Left ventricle myocardium inferior (tissue), 1 donor: Measurements from ENCODE around the gene GPRIN1. TPM values are rescaled to one million over a fixed set of nuclear protein-coding genes. Genes with fewer than 3 reads are reported as not detected.
A peak's percentile ranks its signal among the peaks of the same experiment; 100 is the strongest.

ENCODE experiments used
- DNase-seq: peaks from one replicate; pipeline ENCODE4 v3.0.0-alpha.2; 2020
- H3K27ac ChIP-seq: fragments of 200-600 bp; replicated peaks from 2 replicates; pipeline ENCODE4 v1.8.0; 2021
- H3K27me3 ChIP-seq: fragments of 200-600 bp; 2 replicates; pipeline ENCODE4 v1.8.0; 2021; ENCODE audit warnings: low read depth
- H3K36me3 ChIP-seq: fragments of 200-600 bp; 2 replicates; pipeline ENCODE4 v1.8.0; 2021
- H3K4me1 ChIP-seq: fragments of 200-600 bp; 2 replicates; pipeline ENCODE4 v1.8.0; 2021
- H3K4me3 ChIP-seq: fragments of 200-600 bp; 2 replicates; pipeline ENCODE4 v1.8.0; 2021; ENCODE audit warnings: mild to moderate bottlenecking, moderate library complexity
- H3K9me3 ChIP-seq: fragments of 200-600 bp; replicated peaks from 2 replicates; pipeline ENCODE4 v1.8.0; 2021
- CTCF ChIP-seq: fragments of 200-600 bp; IDR thresholded peaks from 2 replicates; pipeline ENCODE4 v1.8.0; 2021; ENCODE audit warnings: antibody characterized with exemption, mild to moderate bottlenecking, borderline replicate concordance
- intact Hi-C: fragments of 100-400 bp; cut with micrococcal nuclease; formaldehyde crosslinking; loops from one replicate; pipeline ENCODE4 v1.11.0; 2022
- total RNA-seq: library from RNA; stranded (reverse); fragmentation: NEBNext Ultra II Directional; extraction: Animal tissue kit (Norgen Biotek cat#: 25700); gene quantifications from one replicate; pipeline ENCODE4 v1.2.1, GENCODE V29; 2021
- donor health status: DM: no; HTN: yes; CAD: no; lungs with severe emphysema.

GPRIN1 gene
- total RNA-seq, 1 donor from 2014 or later, result 0.58 TPM

GRCh38 chr5:176632745-176633144 lies 22.8 kb upstream of the GPRIN1 start:
- no peaks in the 10 kb centered on the region for H3K36me3 ChIP-seq
- H3K27me3 ChIP-seq, result peaks cover 81% of the 10 kb centered on the region

GRCh38 chr5:176631383-176632200 lies 21.6 kb upstream of the GPRIN1 start:
- intact Hi-C loops, result no loop called here
- no peak for TF ChIP-seq CTCF
- no peaks in the 10 kb centered on the region for H3K9me3 ChIP-seq
- no peak for DNase-seq
- no peaks in the 10 kb centered on the region for H3K36me3 ChIP-seq
- H3K4me1 ChIP-seq, result peaks cover 15% of the 10 kb centered on the region
- no peak overlapping the region for H3K27ac ChIP-seq
- peaks cover 92% of the 10 kb centered on the region for H3K27me3 ChIP-seq
- H3K4me3 ChIP-seq, result no peak overlapping the region

More at GRCh38 chr5:176632745-176633144, 22.8 kb upstream of the GPRIN1 start:
- Histone ChIP-seq H3K4me1 (peaks cover 15% of the 10 kb centered on the region), H3K27ac (no peak overlapping the region), H3K9me3 (no peaks in the 10 kb centered on the region), H3K4me3 (no peak overlapping the region)
- no peak for DNase-seq
- intact Hi-C loops, result no loop called here
- no peak for TF ChIP-seq CTCF

- H3K4me1 ChIP-seq, result peaks cover 15% of the 10 kb centered on the region
- H3K27ac ChIP-seq, result no peak overlapping the region
- DNase-seq, result no peak
- peak overlapping the region; percentile 62 for H3K4me3 ChIP-seq
- H3K27me3 ChIP-seq, result peaks cover 100% of the 10 kb centered on the region
- H3K36me3 ChIP-seq, result no peaks in the 10 kb centered on the region
- no peak for TF ChIP-seq CTCF
- H3K9me3 ChIP-seq, result no peaks in the 10 kb centered on the region
- intact Hi-C loops, result no loop called here
Measured at GRCh38 chr5:176630681-176631222, 20.8 kb upstream of the GPRIN1 start.

- Histone ChIP-seq H3K4me3 (peak within 1 kb of the TSS; percentile 62), H3K9me3 (no peaks in the 10 kb centered on the region), H3K4me1 (peaks cover 15% of the 10 kb centered on the region), H3K36me3 (no peaks in the 10 kb centered on the region), H3K27me3 (peaks cover 100% of the 10 kb centered on the region), H3K27ac (no peak within 1 kb of the TSS)
- no peak for TF ChIP-seq CTCF
- DNase-seq, result no peak
- intact Hi-C loops, result no loop called here
Measured at GRCh38 chr5:176629853-176630680, 20.1 kb upstream of the GPRIN1 start, which contains the start of the genes EIF4E1B and SNCB. EIF4E1B (plus strand) TSS chr5:176630675; CDS start chr5:176642788, 12,113 bp downstream. SNCB (minus strand) TSS chr5:176630534; CDS start chr5:176629654, 880 bp downstream.

- H3K27me3 ChIP-seq, result peaks cover 100% of the 10 kb centered on the region
- H3K36me3 ChIP-seq, result no peaks in the 10 kb centered on the region
- H3K9me3 ChIP-seq, result no peaks in the 10 kb centered on the region
- peak overlapping the region; percentile 62 for H3K4me3 ChIP-seq
- no peak overlapping the region for H3K27ac ChIP-seq
- TF ChIP-seq CTCF, result no peak
- no peak for DNase-seq
- intact Hi-C loops, result no loop called here
- peaks cover 15% of the 10 kb centered on the region for H3K4me1 ChIP-seq
Measured at GRCh38 chr5:176629317-176629852, 19.4 kb upstream of the GPRIN1 start.
